Stimulated activated naive CD8-positive, alpha-beta T cell treated with anti-CD3 and anti-CD28 coated beads, Interleukin-15, Interleukin-2, amounts not matched to agents 100 ng/mL and 50 ng/mL, for 24 hours (primary cell): ENCODE data around the gene TEX2.
"Not testable (repeated sequence)": the region's sequence is repeated elsewhere in the genome, so short reads cannot be mapped to it uniquely, and the experiment has no call there.

Experiments used
- H3K27ac Mint-ChIP-seq: one replicate; pipeline ENCODE4 v1.8.0; 2021; ENCODE audit warnings: mild to moderate bottlenecking, mixed read lengths
- H3K27me3 Mint-ChIP-seq: one replicate; pipeline ENCODE4 v1.8.0; 2021; ENCODE audit warnings: mixed read lengths
- H3K36me3 Mint-ChIP-seq: one replicate; pipeline ENCODE4 v1.8.0; 2021; ENCODE audit warnings: low read depth, mixed read lengths
- H3K4me1 Mint-ChIP-seq: one replicate; pipeline ENCODE4 v1.8.0; 2021; ENCODE audit warnings: low read depth, mixed read lengths
- H3K4me3 Mint-ChIP-seq: one replicate; pipeline ENCODE4 v1.8.0; 2021; ENCODE audit warnings: mild to moderate bottlenecking, mixed read lengths
- H3K9me3 Mint-ChIP-seq: one replicate; pipeline ENCODE4 v1.8.0; 2021; ENCODE audit warnings: mixed read lengths

The TEX2 gene

GRCh38 chr17:64236827-64237403 lies 26.1 kb downstream of the TEX2 start:
- Mint-ChIP-seq H3K9me3 (no peaks in the 10 kb centered on the region), H3K4me1 (peaks cover 37% of the 10 kb centered on the region), H3K36me3 (peaks cover 22% of the 10 kb centered on the region), H3K27ac (no peak overlapping the region), H3K4me3 (no peak overlapping the region), H3K27me3 (no peaks in the 10 kb centered on the region)

- peaks cover 22% of the 10 kb centered on the region for H3K36me3 Mint-ChIP-seq
- H3K9me3 Mint-ChIP-seq = no peaks in the 10 kb centered on the region
- no peaks in the 10 kb centered on the region for H3K27me3 Mint-ChIP-seq
- H3K4me3 Mint-ChIP-seq = no peak overlapping the region
- peaks cover 29% of the 10 kb centered on the region for H3K4me1 Mint-ChIP-seq
- H3K27ac Mint-ChIP-seq = no peak overlapping the region
Measured at GRCh38 chr17:64234961-64235360, 28.1 kb downstream of the TEX2 start.

- peaks cover 11% of the 10 kb centered on the region for H3K4me1 Mint-ChIP-seq
- H3K27ac Mint-ChIP-seq = no peak overlapping the region
- no peaks in the 10 kb centered on the region for H3K27me3 Mint-ChIP-seq
- H3K9me3 Mint-ChIP-seq = no peaks in the 10 kb centered on the region
- no peak overlapping the region for H3K4me3 Mint-ChIP-seq
- H3K36me3 Mint-ChIP-seq = peaks cover 22% of the 10 kb centered on the region
Measured at GRCh38 chr17:64232466-64233262, 30.4 kb downstream of the TEX2 start.

GRCh38 chr17:64231567-64232141 lies 31.4 kb downstream of the TEX2 start:
- Mint-ChIP-seq H3K4me3 (no peak overlapping the region), H3K9me3 (no peaks in the 10 kb centered on the region), H3K27me3 (no peaks in the 10 kb centered on the region), H3K36me3 (peaks cover 13% of the 10 kb centered on the region), H3K4me1 (peaks cover under 1% of the 10 kb centered on the region), H3K27ac (no peak overlapping the region)

GRCh38 chr17:64230791-64231408 lies 32.2 kb downstream of the TEX2 start:
- no peaks in the 10 kb centered on the region for H3K4me1 Mint-ChIP-seq
- H3K9me3 Mint-ChIP-seq = no peaks in the 10 kb centered on the region
- H3K27ac Mint-ChIP-seq = no peak overlapping the region
- no peaks in the 10 kb centered on the region for H3K27me3 Mint-ChIP-seq
- no peak overlapping the region for H3K4me3 Mint-ChIP-seq
- peaks cover 19% of the 10 kb centered on the region for H3K36me3 Mint-ChIP-seq

- Mint-ChIP-seq H3K36me3 (peaks cover 19% of the 10 kb centered on the region), H3K9me3 (no peaks in the 10 kb centered on the region), H3K4me1 (no peaks in the 10 kb centered on the region), H3K4me3 (no peak overlapping the region), H3K27me3 (no peaks in the 10 kb centered on the region), H3K27ac (no peak overlapping the region)
Measured at GRCh38 chr17:64229815-64230728, 33.0 kb downstream of the TEX2 start.

GRCh38 chr17:64226132-64226531 lies 36.9 kb downstream of the TEX2 start:
- Mint-ChIP-seq H3K27me3 (no peaks in the 10 kb centered on the region), H3K36me3 (peaks cover 6% of the 10 kb centered on the region), H3K4me1 (no peaks in the 10 kb centered on the region), H3K27ac (no peak overlapping the region), H3K9me3 (no peaks in the 10 kb centered on the region), H3K4me3 (no peak overlapping the region)

GRCh38 chr17:64225410-64225809 lies 37.6 kb downstream of the TEX2 start:
- Mint-ChIP-seq H3K36me3 (peaks cover 6% of the 10 kb centered on the region), H3K4me3 (no peak overlapping the region), H3K4me1 (no peaks in the 10 kb centered on the region), H3K9me3 (no peaks in the 10 kb centered on the region), H3K27ac (no peak overlapping the region), H3K27me3 (no peaks in the 10 kb centered on the region)

- Mint-ChIP-seq H3K27ac (peak overlapping the region; percentile 12), H3K4me3 (no peak overlapping the region), H3K4me1 (peaks cover 5% of the 10 kb centered on the region), H3K36me3 (peaks cover 6% of the 10 kb centered on the region), H3K9me3 (no peaks in the 10 kb centered on the region), H3K27me3 (no peaks in the 10 kb centered on the region)
Measured at GRCh38 chr17:64223931-64224629, 39.0 kb downstream of the TEX2 start.

- no peaks in the 10 kb centered on the region for H3K9me3 Mint-ChIP-seq
- H3K4me1 Mint-ChIP-seq = peaks cover 13% of the 10 kb centered on the region
- H3K27ac Mint-ChIP-seq = no peak overlapping the region
- no peaks in the 10 kb centered on the region for H3K27me3 Mint-ChIP-seq
- H3K4me3 Mint-ChIP-seq = no peak overlapping the region
- peaks cover 6% of the 10 kb centered on the region for H3K36me3 Mint-ChIP-seq
Measured at GRCh38 chr17:64223283-64223682, 39.8 kb downstream of the TEX2 start.

GRCh38 chr17:64221679-64222078 lies 41.4 kb downstream of the TEX2 start:
- Mint-ChIP-seq H3K36me3 (peaks cover 8% of the 10 kb centered on the region), H3K4me3 (no peak overlapping the region), H3K27ac (no peak overlapping the region), H3K4me1 (peaks cover 29% of the 10 kb centered on the region), H3K27me3 (no peaks in the 10 kb centered on the region), H3K9me3 (no peaks in the 10 kb centered on the region)

- not testable (repeated sequence) for H3K9me3 Mint-ChIP-seq, H3K36me3 Mint-ChIP-seq, H3K27me3 Mint-ChIP-seq, H3K27ac Mint-ChIP-seq, H3K4me3 Mint-ChIP-seq
- peaks cover 38% of the 10 kb centered on the region for H3K4me1 Mint-ChIP-seq
Measured at GRCh38 chr17:64220604-64221003, 42.5 kb downstream of the TEX2 start.

- Mint-ChIP-seq H3K27ac (no peak overlapping the region), H3K9me3 (no peaks in the 10 kb centered on the region), H3K4me1 (peaks cover 38% of the 10 kb centered on the region), H3K36me3 (peaks cover 3% of the 10 kb centered on the region), H3K27me3 (no peaks in the 10 kb centered on the region), H3K4me3 (no peak overlapping the region)
Measured at GRCh38 chr17:64219571-64219970, 43.5 kb downstream of the TEX2 start.

- no peaks in the 10 kb centered on the region for H3K9me3 Mint-ChIP-seq
- H3K4me3 Mint-ChIP-seq = no peak overlapping the region
- H3K27me3 Mint-ChIP-seq = no peaks in the 10 kb centered on the region
- peaks cover 8% of the 10 kb centered on the region for H3K36me3 Mint-ChIP-seq
- no peak overlapping the region for H3K27ac Mint-ChIP-seq
- peaks cover 38% of the 10 kb centered on the region for H3K4me1 Mint-ChIP-seq
Measured at GRCh38 chr17:64218066-64218465, 45.0 kb downstream of the TEX2 start.
